NB4 (cell line): Measurements from ENCODE around the gene SUGP2.

ENCODE experiments used
- POLR2A ChIP-seq: IDR thresholded peaks from 2 replicates; pipeline ENCODE4 v1.6.1; 2011; ENCODE audit warnings: mild to moderate bottlenecking; ENCODE audit not compliant: insufficient read length; ENCODE audit errors: extremely low read depth
- TF ChIP-seq, protein P1 (sequence below): IDR thresholded peaks from one replicate; pipeline ENCODE4 v1.5.1; 2012; ENCODE audit warnings: low read depth, low read length

DNA sequence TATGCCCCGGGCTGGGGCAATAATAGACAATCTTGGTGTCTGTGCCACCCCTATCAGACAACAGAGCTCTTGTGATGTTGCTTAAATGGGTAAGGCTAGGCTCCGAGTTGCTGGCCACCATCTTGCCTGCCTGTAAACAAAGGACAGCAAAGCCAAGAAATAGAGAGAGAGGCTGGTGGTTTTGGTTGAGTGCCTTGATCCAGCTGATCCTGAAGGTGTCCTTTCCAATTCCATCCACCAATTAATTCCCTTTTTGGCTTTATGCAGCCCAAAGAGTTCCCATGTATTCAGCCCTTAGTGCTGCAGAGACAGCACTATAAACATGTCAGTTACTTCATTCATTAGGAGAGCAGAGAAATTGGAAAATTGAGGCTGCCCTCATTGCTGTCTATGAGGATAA, 50.6 kb downstream of the SUGP2 start:
- TF ChIP-seq POLR2A = no peak
- TF ChIP-seq, protein P1, sequence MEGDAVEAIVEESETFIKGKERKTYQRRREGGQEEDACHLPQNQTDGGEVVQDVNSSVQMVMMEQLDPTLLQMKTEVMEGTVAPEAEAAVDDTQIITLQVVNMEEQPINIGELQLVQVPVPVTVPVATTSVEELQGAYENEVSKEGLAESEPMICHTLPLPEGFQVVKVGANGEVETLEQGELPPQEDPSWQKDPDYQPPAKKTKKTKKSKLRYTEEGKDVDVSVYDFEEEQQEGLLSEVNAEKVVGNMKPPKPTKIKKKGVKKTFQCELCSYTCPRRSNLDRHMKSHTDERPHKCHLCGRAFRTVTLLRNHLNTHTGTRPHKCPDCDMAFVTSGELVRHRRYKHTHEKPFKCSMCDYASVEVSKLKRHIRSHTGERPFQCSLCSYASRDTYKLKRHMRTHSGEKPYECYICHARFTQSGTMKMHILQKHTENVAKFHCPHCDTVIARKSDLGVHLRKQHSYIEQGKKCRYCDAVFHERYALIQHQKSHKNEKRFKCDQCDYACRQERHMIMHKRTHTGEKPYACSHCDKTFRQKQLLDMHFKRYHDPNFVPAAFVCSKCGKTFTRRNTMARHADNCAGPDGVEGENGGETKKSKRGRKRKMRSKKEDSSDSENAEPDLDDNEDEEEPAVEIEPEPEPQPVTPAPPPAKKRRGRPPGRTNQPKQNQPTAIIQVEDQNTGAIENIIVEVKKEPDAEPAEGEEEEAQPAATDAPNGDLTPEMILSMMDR = no peak
